Measurements from ENCODE around the gene MRFAP1L1.
A peak's percentile ranks its signal among the peaks of the same experiment; 100 is the strongest.

The MRFAP1L1 gene

DNA sequence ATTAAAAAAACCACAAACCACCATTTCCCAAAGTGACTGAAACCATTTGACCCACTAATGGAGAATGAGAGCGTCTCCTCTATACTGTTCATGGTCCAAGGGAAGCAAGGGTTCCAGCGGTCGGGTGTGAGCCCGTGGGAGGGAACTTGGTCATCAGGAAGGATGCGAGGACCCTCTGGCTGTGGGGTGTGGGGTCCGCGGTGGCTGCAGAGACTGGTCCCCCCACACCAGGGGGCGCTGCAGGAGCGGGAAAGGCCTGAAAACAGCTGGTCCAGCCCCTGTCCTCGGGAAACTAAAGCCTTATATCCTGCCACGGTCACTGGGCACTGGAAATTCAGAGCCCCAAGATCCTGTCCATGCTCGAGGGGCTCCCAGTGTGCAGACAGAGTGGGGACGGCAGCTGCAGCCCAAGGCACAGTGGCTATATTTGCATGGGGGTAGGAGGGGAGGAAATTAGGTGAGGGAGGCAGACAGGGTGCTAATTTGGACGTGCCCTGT is 10.6 kb upstream of the MRFAP1L1 start:
- H3K9me3 ChIP-seq (ENCODE audit: severe bottlenecking): no peaks in the 10 kb centered on the region
- H3K27ac ChIP-seq: no peak overlapping the region
- peak; percentile 90 for DNase-seq
- H3K27me3 ChIP-seq (ENCODE audit: insufficient read depth, low read depth, severe bottlenecking): no peaks in the 10 kb centered on the region
- H3K36me3 ChIP-seq: no peaks in the 10 kb centered on the region; the same call in 1 of the 2 replicates
- peak; percentile 98 for TF ChIP-seq CTCF (IDR thresholded peaks at IDR 0.05; ENCODE audit: low read depth, low read length)
- no peak overlapping the region for H3K4me3 ChIP-seq (ENCODE audit: low read depth, low read length)

- no peak for TF ChIP-seq CTCF (IDR thresholded peaks at IDR 0.05; ENCODE audit: low read depth, low read length)
- DNase-seq: no peak
- no peaks in the 10 kb centered on the region for H3K27me3 ChIP-seq (ENCODE audit: insufficient read depth, low read depth, severe bottlenecking)
- no peak overlapping the region for H3K27ac ChIP-seq
- H3K9me3 ChIP-seq (ENCODE audit: severe bottlenecking): no peaks in the 10 kb centered on the region
- H3K36me3 ChIP-seq: no peaks in the 10 kb centered on the region; the same call in 1 of the 2 replicates
- no peak overlapping the region for H3K4me3 ChIP-seq (ENCODE audit: low read depth, low read length)
Measured at GRCh38 chr4:6719611-6720179, 10.0 kb upstream of the MRFAP1L1 start.

- no peak overlapping the region for H3K4me3 ChIP-seq (ENCODE audit: low read depth, low read length)
- H3K27ac ChIP-seq: no peak overlapping the region
- no peaks in the 10 kb centered on the region; the same call in 1 of the 2 replicates for H3K36me3 ChIP-seq
- no peaks in the 10 kb centered on the region for H3K27me3 ChIP-seq (ENCODE audit: insufficient read depth, low read depth, severe bottlenecking)
- TF ChIP-seq CTCF (IDR thresholded peaks at IDR 0.05; ENCODE audit: low read depth, low read length): no peak
- no peak for DNase-seq
- H3K9me3 ChIP-seq (ENCODE audit: severe bottlenecking): no peaks in the 10 kb centered on the region
Measured at GRCh38 chr4:6718932-6719610, 9.4 kb upstream of the MRFAP1L1 start.

DNA sequence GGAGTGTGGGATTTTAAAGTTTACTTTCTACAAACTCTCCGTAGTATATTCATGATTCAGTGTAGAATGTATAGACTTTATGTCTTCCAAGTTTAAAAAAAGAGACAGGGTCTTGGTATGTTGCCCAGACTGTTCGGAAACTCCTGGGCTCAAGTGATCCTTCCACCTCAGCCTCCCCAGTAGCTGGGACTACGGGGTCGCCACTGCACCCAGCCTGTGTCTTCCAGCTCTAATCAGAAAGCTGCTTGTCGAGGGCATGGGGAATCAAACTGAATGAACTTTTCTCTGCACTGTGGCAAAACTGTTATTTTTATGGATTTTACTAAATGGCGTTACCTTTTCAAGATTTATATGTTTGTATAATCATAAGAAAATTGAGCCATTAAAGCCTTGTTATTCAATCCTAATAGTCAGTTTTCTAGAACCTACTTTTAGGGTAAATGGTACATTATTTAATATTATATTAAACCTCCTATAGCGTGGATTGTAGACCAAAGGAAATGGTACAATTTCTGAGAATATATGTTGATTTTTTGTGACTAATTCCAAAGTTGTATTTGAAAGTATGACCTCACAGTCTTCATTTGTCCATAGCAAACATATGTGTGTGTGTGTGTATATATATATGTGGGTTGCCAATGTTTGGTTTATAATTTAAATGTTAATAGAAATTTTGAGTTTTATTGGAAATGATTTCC is 7.4 kb upstream of the MRFAP1L1 start:
- peak overlapping the region; percentile 90 for H3K4me3 ChIP-seq (ENCODE audit: low read depth, low read length)
- no peaks in the 10 kb centered on the region; the same call in 1 of the 2 replicates for H3K36me3 ChIP-seq
- TF ChIP-seq CTCF (IDR thresholded peaks at IDR 0.05; ENCODE audit: low read depth, low read length): no peak
- peak overlapping the region; percentile 81 for H3K27ac ChIP-seq
- H3K27me3 ChIP-seq (ENCODE audit: insufficient read depth, low read depth, severe bottlenecking): no peaks in the 10 kb centered on the region
- no peak for DNase-seq
- H3K9me3 ChIP-seq (ENCODE audit: severe bottlenecking): no peaks in the 10 kb centered on the region

DNA sequence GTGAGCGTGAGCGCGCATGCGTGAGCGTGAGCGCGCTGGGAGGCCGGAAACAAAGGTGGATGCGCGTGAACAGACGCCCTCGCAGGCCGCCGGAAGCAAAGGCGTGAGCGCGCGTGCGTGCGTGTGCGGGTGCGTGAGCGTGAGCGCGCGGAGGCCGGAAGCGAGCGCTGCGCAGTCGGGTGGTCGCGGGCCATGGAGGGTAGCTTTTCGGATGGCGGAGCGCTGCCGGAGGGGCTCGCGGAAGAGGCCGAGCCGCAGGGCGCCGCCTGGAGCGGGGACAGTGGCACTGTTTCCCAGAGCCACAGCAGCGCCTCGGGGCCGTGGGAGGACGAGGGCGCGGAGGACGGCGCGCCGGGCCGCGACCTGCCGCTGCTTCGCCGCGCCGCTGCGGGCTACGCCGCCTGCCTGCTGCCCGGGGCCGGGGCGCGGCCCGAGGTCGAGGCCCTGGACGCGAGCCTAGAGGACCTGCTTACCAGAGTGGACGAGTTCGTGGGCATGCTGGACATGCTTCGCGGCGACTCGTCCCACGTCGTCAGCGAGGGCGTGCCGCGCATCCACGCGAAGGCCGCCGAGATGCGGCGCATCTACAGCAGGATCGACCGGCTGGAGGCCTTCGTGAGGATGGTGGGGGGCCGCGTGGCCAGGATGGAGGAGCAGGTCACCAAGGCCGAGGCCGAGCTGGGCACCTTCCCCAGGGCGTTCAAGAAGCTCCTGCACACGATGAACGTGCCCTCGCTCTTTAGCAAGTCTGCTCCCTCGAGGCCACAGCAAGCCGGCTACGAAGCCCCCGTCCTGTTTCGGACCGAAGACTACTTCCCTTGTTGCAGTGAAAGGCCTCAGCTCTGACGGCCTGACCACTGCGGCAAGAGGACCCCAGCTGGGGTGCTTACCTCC is 6.6 kb upstream of the MRFAP1L1 start, which contains the start of gene BLOC1S4:
Gene BLOC1S4, plus strand, starts transcription at position 157 of the 894 bp plus-strand sequence. Its CDS starts 36 bp downstream, at position 193.
- no peaks in the 10 kb centered on the region for H3K9me3 ChIP-seq (ENCODE audit: severe bottlenecking)
- H3K4me3 ChIP-seq (ENCODE audit: low read depth, low read length): peak within 1 kb of the TSS; percentile 90
- no peaks in the 10 kb centered on the region for H3K27me3 ChIP-seq (ENCODE audit: insufficient read depth, low read depth, severe bottlenecking)
- H3K27ac ChIP-seq: peak within 1 kb of the TSS; percentile 81
- no peak for TF ChIP-seq CTCF (IDR thresholded peaks at IDR 0.05; ENCODE audit: low read depth, low read length)
- no peaks in the 10 kb centered on the region; the same call in 1 of the 2 replicates for H3K36me3 ChIP-seq
- DNase-seq: peak; percentile 90
